H1 (cell line): ENCODE data around the gene ADAM19. TPM values are rescaled to one million over a fixed set of nuclear protein-coding genes. Genes with fewer than 3 reads are reported as not detected.

Experiments used
- CTCF ChIA-PET: fragments of 300-600 bp; sonication (Branson Sonifier 250); formaldehyde crosslinking; loops from one replicate; lab custom pipeline; 2021; ENCODE audit not compliant: partially characterized antibody; lab: Charles Lee
- POLR2A ChIA-PET: fragments of 300-600 bp; sonication (Branson Sonifier 250); formaldehyde crosslinking; loops from one replicate; lab custom pipeline; 2021; ENCODE audit warnings: inconsistent platforms; ENCODE audit not compliant: partially characterized antibody; lab: Charles Lee
- DNase-seq, 2 experiments: peaks; one replicate each; pipeline versions ENCODE4 v3.0.0 to v3.0.0-alpha.2; 2010 to 2022; ENCODE audit warnings: low spot score in 2 of 2, low read depth in 1 of 2, mixed read lengths in 1 of 2
- FAIRE-seq: peaks from 2 replicates; lab custom pipeline; 2011; peaks lifted over from hg19 to GRCh38; lab: Jason Lieb, UNC
- H2AFZ ChIP-seq: 2 replicates; pipeline ENCODE4 v1.8.1; 2012; ENCODE audit warnings: low read length, inconsistent platforms
- H2AK5ac ChIP-seq: 2 replicates; pipeline ENCODE4 v1.6.1; 2013; ENCODE audit warnings: low read depth, low read length
- H2BK120ac ChIP-seq: replicated peaks from 2 replicates; pipeline ENCODE3; 2013; ENCODE audit warnings: low read depth, low read length, inconsistent platforms
- H2BK12ac ChIP-seq: 2 replicates; pipeline ENCODE4 v1.6.1; 2013; ENCODE audit warnings: low read depth, low read length
- H2BK15ac ChIP-seq: 2 replicates; pipeline ENCODE4 v1.6.1; 2013; ENCODE audit warnings: low read length
- H2BK20ac ChIP-seq: 2 replicates; pipeline ENCODE4 v1.6.1; 2013; ENCODE audit warnings: low read length
- H2BK5ac ChIP-seq: 2 replicates; pipeline ENCODE4 v1.6.1; 2013; ENCODE audit warnings: low read depth, low read length
- H3K14ac ChIP-seq: 2 replicates; pipeline ENCODE4 v1.6.1; 2013; ENCODE audit warnings: inconsistent platforms; ENCODE audit not compliant: insufficient read length
- H3K18ac ChIP-seq: 2 replicates; pipeline ENCODE4 v1.6.1; 2013; ENCODE audit warnings: low read length; ENCODE audit errors: extremely low read depth
- H3K23ac ChIP-seq: 2 replicates; pipeline ENCODE4 v1.6.1; 2013; ENCODE audit warnings: inconsistent platforms; ENCODE audit not compliant: insufficient read length
- H3K23me2 ChIP-seq: 2 replicates; pipeline ENCODE4 v1.6.1; 2013; ENCODE audit warnings: low read depth, low read length
- H3K27ac ChIP-seq: 2 replicates; pipeline ENCODE4 v1.6.1; 2011; ENCODE audit warnings: low read depth, low read length, inconsistent platforms
- H3K27me3 ChIP-seq, 4 experiments: replicated peaks in 1 of 4; 1 replicate in 1 of 4; 2 replicates in 3 of 4; pipeline versions ENCODE4 v1.6.1 to v1.8.1; 2011 to 2013; ENCODE audit warnings: low read length in 3 of 4, mild to moderate bottlenecking in 3 of 4, inconsistent platforms in 2 of 4, mixed read lengths in 2 of 4, moderate library complexity in 1 of 4; ENCODE audit not compliant: control insufficient read depth in 3 of 4, insufficient read depth in 3 of 4; ENCODE audit errors: extremely low read depth in 1 of 4
- H3K36me3 ChIP-seq, 4 experiments: 2 replicates each; pipeline versions ENCODE4 v1.6.1 to v1.8.1; 2011 to 2013; ENCODE audit warnings: mild to moderate bottlenecking in 4 of 4, low read length in 3 of 4, moderate library complexity in 2 of 4, control low read depth in 1 of 4, inconsistent platforms in 1 of 4; ENCODE audit not compliant: insufficient read depth in 4 of 4, control insufficient read depth in 2 of 4
- H3K4ac ChIP-seq: replicated peaks from 2 replicates; pipeline ENCODE3; 2013; ENCODE audit warnings: low read length, low read depth, mixed read lengths, inconsistent platforms; ENCODE audit not compliant: insufficient read length
- H3K4me1 ChIP-seq, 4 experiments: replicated peaks in 1 of 4; 1 replicate in 1 of 4; 2 replicates in 3 of 4; pipeline versions ENCODE4 v1.6.1 to v1.8.1; 2011 to 2013; ENCODE audit warnings: low read length in 3 of 4, inconsistent platforms in 2 of 4, mixed read lengths in 1 of 4; ENCODE audit not compliant: insufficient read depth in 4 of 4, control insufficient read depth in 3 of 4
- H3K4me2 ChIP-seq, 2 experiments: 2 replicates each; pipeline versions ENCODE4 v1.6.1 to v1.8.1; 2011 to 2013; ENCODE audit warnings: low read depth in 2 of 2, low read length in 2 of 2, control low read depth in 1 of 2, inconsistent platforms in 1 of 2, mild to moderate bottlenecking in 1 of 2; ENCODE audit not compliant: insufficient read depth in 1 of 2
- H3K4me3 ChIP-seq, 4 experiments: fragments of 200-600, 300-600 bp in 1 of 4; sonication (generic), shearing (Covaris generic), sonication (Bioruptor Twin) in 1 of 4; 2 replicates each; pipeline versions ENCODE4 v1.5.1 to v1.8.1; 2011 to 2016; ENCODE audit warnings: low read length in 4 of 4, low read depth in 3 of 4, control low read depth in 2 of 4, inconsistent platforms in 2 of 4, mild to moderate bottlenecking in 2 of 4, mixed read lengths in 1 of 4, moderate library complexity in 1 of 4; ENCODE audit not compliant: insufficient read depth in 2 of 4; ENCODE audit errors: extremely low read depth in 1 of 4
- H3K56ac ChIP-seq: replicated peaks from 2 replicates; pipeline ENCODE3; 2013; ENCODE audit warnings: low read depth, mild to moderate bottlenecking, mixed read lengths, low read length, inconsistent platforms; ENCODE audit not compliant: insufficient read length
- H3K79me1 ChIP-seq: 2 replicates; pipeline ENCODE4 v1.6.1; 2013; ENCODE audit warnings: low read depth, low read length, control low read depth
- H3K79me2 ChIP-seq, 2 experiments: 2 replicates each; pipeline versions ENCODE4 v1.6.1 to v1.8.1; 2012 to 2013; ENCODE audit warnings: low read length in 2 of 2, mild to moderate bottlenecking in 2 of 2, inconsistent platforms in 1 of 2; ENCODE audit not compliant: insufficient read depth in 2 of 2, control insufficient read depth in 1 of 2
- H3K9ac ChIP-seq, 4 experiments: replicated peaks in 1 of 4; 1 replicate in 1 of 4; 2 replicates in 3 of 4; pipeline versions ENCODE4 v1.6.1 to v1.8.1; 2011 to 2013; ENCODE audit warnings: low read depth in 3 of 4, low read length in 3 of 4, control low read depth in 2 of 4, mild to moderate bottlenecking in 2 of 4, moderate library complexity in 2 of 4, inconsistent platforms in 1 of 4; ENCODE audit errors: extremely low read depth in 1 of 4
- H3K9me3 ChIP-seq, 2 experiments: 2 replicates each; pipeline versions ENCODE4 v1.6.1 to v1.8.1; 2012 to 2013; ENCODE audit warnings: mild to moderate bottlenecking in 2 of 2, moderate library complexity in 2 of 2, control low read depth in 1 of 2, inconsistent platforms in 1 of 2, low read depth in 1 of 2, low read length in 1 of 2, mixed read lengths in 1 of 2; ENCODE audit not compliant: insufficient read depth in 2 of 2
- H4K20me1 ChIP-seq, 2 experiments: replicated peaks in 1 of 2; 2 replicates each; pipeline versions ENCODE3 to v1.8.1; 2011 to 2013; ENCODE audit warnings: inconsistent platforms in 2 of 2, low read length in 2 of 2, mild to moderate bottlenecking in 1 of 2; ENCODE audit not compliant: insufficient read depth in 2 of 2, control insufficient read depth in 1 of 2
- H4K5ac ChIP-seq: 2 replicates; pipeline ENCODE4 v1.6.1; 2013; ENCODE audit warnings: low read length, low read depth, mixed read lengths, inconsistent platforms; ENCODE audit not compliant: insufficient read length
- H4K8ac ChIP-seq: 2 replicates; pipeline ENCODE4 v1.8.0; 2013; ENCODE audit warnings: mild to moderate bottlenecking, moderate library complexity, low read length, inconsistent platforms; ENCODE audit not compliant: insufficient read depth; ENCODE audit errors: extremely low read depth
- H4K91ac ChIP-seq: replicated peaks from 2 replicates; pipeline ENCODE3; 2013; ENCODE audit warnings: low read length, mixed read lengths, inconsistent platforms; ENCODE audit not compliant: insufficient read length
- ATF3 ChIP-seq: IDR thresholded peaks from 2 replicates; pipeline ENCODE4 v1.6.1; 2011; ENCODE audit warnings: low read depth, mild to moderate bottlenecking, low read length; ENCODE audit not compliant: insufficient read depth
- CTBP2 ChIP-seq: IDR thresholded peaks from 2 replicates; pipeline ENCODE4 v1.7.0; 2011; ENCODE audit warnings: borderline replicate concordance, mild to moderate bottlenecking, moderate library complexity, mixed read lengths, low read length; ENCODE audit not compliant: insufficient read depth, insufficient read length
- SP2 ChIP-seq: IDR thresholded peaks from 2 replicates; pipeline ENCODE4 v1.6.1; 2012; ENCODE audit warnings: mild to moderate bottlenecking, low read length, inconsistent platforms
- WGBS, 2 experiments: shearing (Covaris generic) in 1 of 2; methylation state at CpG; one replicate each; pipeline versions ENCODE4 v1.1.6 to v1.1.7; 2013 to 2015; ENCODE audit warnings: low lambda C conversion rate in 2 of 2, mixed read lengths in 2 of 2, inconsistent platforms in 1 of 2, low coverage in 1 of 2, missing lambda C conversion rate in 1 of 2; ENCODE audit not compliant: insufficient replicate concordance in 2 of 2, insufficient coverage in 1 of 2, insufficient read length in 1 of 2; ENCODE audit errors: extremely low coverage in 1 of 2, missing lambda C conversion rate in 1 of 2; 5-methylcytosine and 5-hydroxymethylcytosine counted together
- polyA plus RNA-seq, 7 experiments: library from polyadenylated mRNA; depleted of rRNA in 3 of 7; stranded (reverse) in 5 of 7; unstranded in 2 of 7; fragments of >200 nt in 5 of 7; fragments of 200-250 nt in 2 of 7; gene quantifications; 1 replicate in 5 of 7; 2 replicates in 1 of 7; 4 replicates in 1 of 7; pipeline versions ENCODE4 v1.2.1 to v1.2.3, GENCODE V29; 2011 to 2013; ENCODE audit warnings: missing spikeins in 2 of 7, mixed read lengths in 2 of 7
- total RNA-seq: library from RNA; stranded (reverse); fragmentation: NEBNext Ultra II Directional; extraction: Animal tissue kit (Norgen Biotek cat#: 25700); gene quantifications from 2 replicates; pipeline ENCODE4 v1.2.1, GENCODE V29; 2021

Gene ADAM19
- total and polyA plus RNA-seq, 2 of the 8 experiments (the other 6 are each of a cell fraction or from before 2014, with no cell fraction given), result 6.5 to 22.7 TPM

DNA sequence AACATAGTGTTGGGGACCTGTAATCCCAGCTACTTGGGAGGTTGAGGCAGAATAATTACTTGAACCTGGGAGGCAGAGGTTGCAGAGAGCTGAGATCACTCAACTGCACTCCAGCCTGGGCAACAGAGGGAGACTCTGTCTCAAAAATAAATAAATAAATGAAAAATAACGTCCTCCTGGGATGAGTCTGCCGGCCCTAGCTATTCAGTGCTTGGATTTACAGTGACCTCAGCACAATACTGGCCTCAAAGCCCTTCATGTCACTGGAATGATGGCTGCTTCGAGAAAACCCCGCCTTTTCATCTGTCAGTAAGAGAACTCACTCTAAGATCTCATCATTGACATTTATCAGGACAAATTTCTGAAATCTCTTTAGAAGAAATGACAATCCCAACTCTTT is 41.2 kb upstream of the ADAM19 start:
- no peak for FAIRE-seq
- Histone ChIP-seq H3K4ac (no peak overlapping the region), H4K8ac (no peak overlapping the region), H3K4me3 (no peak overlapping the region)
- TF ChIP-seq CTBP2 (no peak), ATF3 (no peak), SP2 (no peak)
- TF ChIP-seq, all 59 proteins: peak for 0
- H3K79me1 ChIP-seq, result no peaks in the 10 kb centered on the region
- no peak overlapping the region for H3K27ac ChIP-seq
- no peak overlapping the region for H4K5ac ChIP-seq
- H3K56ac ChIP-seq, result no peak overlapping the region
- ChIA-PET POLR2A (no interaction called here), CTCF (no interaction called here)
- no peak overlapping the region for H2BK12ac ChIP-seq
- no peak for DNase-seq
- no peak overlapping the region for H2BK120ac ChIP-seq
- H4K91ac ChIP-seq, result no peak overlapping the region
- no peak overlapping the region for H3K9ac ChIP-seq
- no peak overlapping the region for H2AFZ ChIP-seq
- no peaks in the 10 kb centered on the region for H3K27me3 ChIP-seq
- no peak overlapping the region for H2BK15ac ChIP-seq
- no peaks in the 10 kb centered on the region for H3K4me1 ChIP-seq
- H3K79me2 ChIP-seq, result no peaks in the 10 kb centered on the region
- no peaks in the 10 kb centered on the region for H3K9me3 ChIP-seq
- no peaks in the 10 kb centered on the region for H4K20me1 ChIP-seq
- H2AK5ac ChIP-seq, result no peak overlapping the region
- WGBS, 2 experiments, result 84% methylated on average over 4 of the region's 4 CpGs; no CpG with 5 or more reads in 1 of the 2 experiments
- H3K36me3 ChIP-seq, result no peaks in the 10 kb centered on the region
- H3K4me2 ChIP-seq, result no peak overlapping the region
- no peak overlapping the region for H3K18ac ChIP-seq
- no peak overlapping the region for H3K14ac ChIP-seq
- H3K23ac ChIP-seq, result no peak overlapping the region
- no peaks in the 10 kb centered on the region for H3K23me2 ChIP-seq
- no peak overlapping the region for H2BK20ac ChIP-seq
- H2BK5ac ChIP-seq, result no peak overlapping the region
